Esophagus squamous epithelium (tissue), 4 donors: ENCODE results near the gene CISD2.

ENCODE experiments used
- CTCF ChIP-seq, 6 experiments: fragments of 450-650 bp in 4 of 6; fragments of 200-600 bp in 2 of 6; sonication (generic) in 2 of 6; IDR thresholded peaks; one replicate each; pipeline ENCODE4 v1.5.1; 2016 to 2019; ENCODE audit warnings: antibody characterized with exemption in 6 of 6, mild to moderate bottlenecking in 4 of 6, moderate library complexity in 4 of 6
- POLR2A ChIP-seq, 4 donors: fragments of 450-650 bp; IDR thresholded peaks; one replicate each; pipeline ENCODE4 v1.6.1; 2017; ENCODE audit warnings: antibody characterized with exemption in 4 of 4, mild to moderate bottlenecking in 4 of 4, moderate library complexity in 3 of 4

- no peak for TF ChIP-seq CTCF (IDR thresholded peaks at IDR 0.05)
- no peak for TF ChIP-seq POLR2A (IDR thresholded peaks at IDR 0.05)
Observed at GRCh38 chr4:102825261-102826091, 43.3 kb upstream of the CISD2 start.
